OCI-LY1 (cell line): ENCODE data around the gene TBX10.
"Not testable (repeated sequence)": the region's sequence is repeated elsewhere in the genome, so short reads cannot be mapped to it uniquely, and the experiment has no call there.

ENCODE experiments used
- H2AFZ ChIP-seq: fragments of 200-600 bp; sonication (generic), shearing (Covaris generic); 2 replicates; pipeline ENCODE4 v1.6.0; 2014; ENCODE audit warnings: antibody characterized with exemption, mild to moderate bottlenecking, low read length
- H3F3A ChIP-seq: fragments of 200-600 bp; sonication (generic), shearing (Covaris generic); 2 replicates; pipeline ENCODE4 v1.6.0; 2014; ENCODE audit warnings: mild to moderate bottlenecking, antibody characterized with exemption, low read length, moderate library complexity; ENCODE audit not compliant: insufficient read depth
- H3K27ac ChIP-seq: fragments of 200-600 bp; sonication (generic); 2 replicates; pipeline ENCODE4 v1.5.1; 2014; ENCODE audit warnings: low read length, mixed run types, mild to moderate bottlenecking, low read depth; ENCODE audit not compliant: poor library complexity, severe bottlenecking
- H3K27me3 ChIP-seq: fragments of 200-600 bp; sonication (generic); 2 replicates; pipeline ENCODE4 v1.6.0; 2014; ENCODE audit warnings: antibody characterized with exemption, mild to moderate bottlenecking, low read length, moderate library complexity; ENCODE audit not compliant: insufficient read depth
- H3K36me3 ChIP-seq: fragments of 200-600 bp; sonication (generic); 2 replicates; pipeline ENCODE4 v1.6.1; 2014; ENCODE audit warnings: mild to moderate bottlenecking, antibody characterized with exemption, low read length, moderate library complexity, mixed read lengths; ENCODE audit not compliant: insufficient read depth
- H3K4me1 ChIP-seq: fragments of 200-600 bp; sonication (generic); 2 replicates; pipeline ENCODE4 v1.5.1; 2014; ENCODE audit warnings: mild to moderate bottlenecking, low read length, moderate library complexity; ENCODE audit not compliant: insufficient read depth, severe bottlenecking
- H3K4me2 ChIP-seq: fragments of 200-600 bp; sonication (generic), shearing (Covaris generic); 2 replicates; pipeline ENCODE4 v1.6.1; 2014; ENCODE audit warnings: low read length
- H3K4me3 ChIP-seq: fragments of 200-600 bp; sonication (generic); 2 replicates; pipeline ENCODE4 v1.5.1; 2014; ENCODE audit warnings: low read length, low read depth, mild to moderate bottlenecking, mixed read lengths; ENCODE audit not compliant: poor library complexity, severe bottlenecking
- H3K79me2 ChIP-seq: fragments of 200-600 bp; shearing (Covaris generic); 2 replicates; pipeline ENCODE4 v1.6.1; 2016; ENCODE audit warnings: mixed run types, low read length, mixed read lengths; ENCODE audit not compliant: insufficient read depth
- H3K9ac ChIP-seq: fragments of 200-600 bp; sonication (generic), shearing (Covaris generic); 2 replicates; pipeline ENCODE4 v1.6.1; 2014; ENCODE audit warnings: mild to moderate bottlenecking, low read length, mixed read lengths
- H3K9me2 ChIP-seq: fragments of 200-600 bp; sonication (generic), shearing (Covaris generic); 2 replicates; pipeline ENCODE4 v1.6.1; 2014; ENCODE audit warnings: low read depth, mild to moderate bottlenecking, low read length, mixed read lengths
- H3K9me3 ChIP-seq: fragments of 200-600 bp; shearing (Covaris generic); 2 replicates; pipeline ENCODE4 v1.6.1; 2014; ENCODE audit warnings: low read length, mixed read lengths
- H4K20me1 ChIP-seq: fragments of 200-600 bp; sonication (generic), shearing (Covaris generic); 2 replicates; pipeline ENCODE4 v1.6.0; 2016; ENCODE audit warnings: mild to moderate bottlenecking, low read length; ENCODE audit not compliant: insufficient read depth
- CTCF ChIP-seq: fragments of 200-600 bp; sonication (generic), shearing (Covaris generic); IDR thresholded peaks from 2 replicates; pipeline ENCODE4 v1.5.1; 2017; ENCODE audit warnings: mild to moderate bottlenecking, antibody characterized with exemption, low read length, moderate library complexity, mixed read lengths
- EZH2 ChIP-seq: fragments of 200-600 bp; sonication (generic), shearing (Covaris generic); IDR thresholded peaks from 2 replicates; pipeline ENCODE4 v1.8.0; 2017; ENCODE audit warnings: borderline replicate concordance, mixed run types, mild to moderate bottlenecking, antibody characterized with exemption, low read length, moderate library complexity, mixed read lengths

The TBX10 gene

GRCh38 chr11:67626970-67627369, 12.6 kb downstream of the TBX10 start:
- no peak overlapping the region for H2AFZ ChIP-seq
- H3F3A ChIP-seq, result no peaks in the 10 kb centered on the region
- H3K79me2 ChIP-seq, result no peaks in the 10 kb centered on the region
- no peaks in the 10 kb centered on the region for H3K36me3 ChIP-seq
- no peaks in the 10 kb centered on the region for H3K27me3 ChIP-seq
- TF ChIP-seq EZH2, result no peak
- no peak for TF ChIP-seq CTCF
- no peak overlapping the region for H3K27ac ChIP-seq
- H3K9ac ChIP-seq, result no peak overlapping the region
- H3K4me3 ChIP-seq, result no peak overlapping the region
- no peaks in the 10 kb centered on the region for H4K20me1 ChIP-seq
- no peaks in the 10 kb centered on the region for H3K9me3 ChIP-seq
- no peak overlapping the region for H3K4me2 ChIP-seq
- H3K4me1 ChIP-seq, result peaks cover 18% of the 10 kb centered on the region
- H3K9me2 ChIP-seq, result no peaks in the 10 kb centered on the region

GRCh38 chr11:67626131-67626833, 13.3 kb downstream of the TBX10 start:
- H3K9me2 ChIP-seq, H2AFZ ChIP-seq, H3K4me2 ChIP-seq, H3K36me3 ChIP-seq, H4K20me1 ChIP-seq, H3K79me2 ChIP-seq, H3K9ac ChIP-seq, H3K27ac ChIP-seq, H3K27me3 ChIP-seq, H3K9me3 ChIP-seq, H3F3A ChIP-seq, H3K4me3 ChIP-seq: not testable (repeated sequence)
- H3K4me1 ChIP-seq, result peaks cover 18% of the 10 kb centered on the region

GRCh38 chr11:67623795-67624194, 15.8 kb downstream of the TBX10 start:
- H3K36me3 ChIP-seq, H3F3A ChIP-seq, H3K9me3 ChIP-seq, H3K79me2 ChIP-seq, H3K4me3 ChIP-seq, H3K27me3 ChIP-seq, H3K9me2 ChIP-seq, H4K20me1 ChIP-seq, H3K27ac ChIP-seq, H2AFZ ChIP-seq, H3K9ac ChIP-seq, H3K4me1 ChIP-seq, H3K4me2 ChIP-seq: not testable (repeated sequence)

- not testable (repeated sequence) for H4K20me1 ChIP-seq, H3K9me2 ChIP-seq, H3K4me2 ChIP-seq, H2AFZ ChIP-seq, H3F3A ChIP-seq, H3K27me3 ChIP-seq, H3K27ac ChIP-seq, H3K9ac ChIP-seq, H3K4me3 ChIP-seq, H3K9me3 ChIP-seq, H3K36me3 ChIP-seq, H3K79me2 ChIP-seq, H3K4me1 ChIP-seq
Measured at GRCh38 chr11:67622905-67623304, 16.7 kb downstream of the TBX10 start.

- not testable (repeated sequence) for H3F3A ChIP-seq, H3K9ac ChIP-seq, H4K20me1 ChIP-seq, H3K79me2 ChIP-seq, H3K4me2 ChIP-seq, H3K4me1 ChIP-seq, H3K27ac ChIP-seq, H3K27me3 ChIP-seq, H2AFZ ChIP-seq, H3K4me3 ChIP-seq, H3K36me3 ChIP-seq, H3K9me2 ChIP-seq, H3K9me3 ChIP-seq
Measured at GRCh38 chr11:67621928-67622327, 17.6 kb downstream of the TBX10 start.

- H2AFZ ChIP-seq, H3K27ac ChIP-seq, H3K9me3 ChIP-seq, H3K4me1 ChIP-seq, H3K4me2 ChIP-seq, H3K9me2 ChIP-seq, H3K9ac ChIP-seq, H3K36me3 ChIP-seq, H3K4me3 ChIP-seq, H3K79me2 ChIP-seq, H3K27me3 ChIP-seq, H4K20me1 ChIP-seq, H3F3A ChIP-seq: not testable (repeated sequence)
Measured at GRCh38 chr11:67620621-67621020, 18.9 kb downstream of the TBX10 start.
